Mesothelial cell of epicardium (in vitro differentiated cells): Measurements from ENCODE around the gene CFAP99. TPM values are rescaled to one million over a fixed set of nuclear protein-coding genes. Genes with fewer than 3 reads are reported as not detected.

Experiments used
- DNase-seq, 2 experiments: peaks; one replicate each; pipeline ENCODE4 v3.0.0; 2021; ENCODE audit warnings: low spot score in 2 of 2; ENCODE audit not compliant: unreplicated experiment in 2 of 2
- H3K27ac Mint-ChIP-seq: 2 replicates; pipeline ENCODE4 v1.8.0; 2021; ENCODE audit warnings: mixed read lengths
- H3K27me3 Mint-ChIP-seq: 2 replicates; pipeline ENCODE4 v1.8.0; 2021; ENCODE audit warnings: low read depth, mixed read lengths
- H3K36me3 Mint-ChIP-seq: 2 replicates; pipeline ENCODE4 v1.8.0; 2021; ENCODE audit warnings: mixed read lengths
- H3K4me1 Mint-ChIP-seq: 2 replicates; pipeline ENCODE4 v1.8.0; 2021; ENCODE audit warnings: mixed read lengths
- H3K4me3 Mint-ChIP-seq: 2 replicates; pipeline ENCODE4 v1.8.0; 2021; ENCODE audit warnings: mild to moderate bottlenecking, moderate library complexity, mixed read lengths
- H3K9me3 Mint-ChIP-seq: 2 replicates; pipeline ENCODE4 v1.8.0; 2021; ENCODE audit warnings: mixed read lengths
- CTCF ChIP-seq: fragments of 200-600 bp; sonication (generic); IDR thresholded peaks from one replicate; pipeline ENCODE4 v1.5.0; 2021; ENCODE audit warnings: antibody characterized with exemption; ENCODE audit not compliant: unreplicated experiment
- total RNA-seq: library from RNA; stranded (reverse); gene quantifications from 3 replicates; pipeline ENCODE4 v1.2.1, GENCODE V29; 2021

Gene CFAP99
- total RNA-seq, 1 donor from 2014 or later: not detected

- Mint-ChIP-seq H3K4me1 (no peaks in the 10 kb centered on the region), H3K9me3 (no peaks in the 10 kb centered on the region), H3K36me3 (peaks cover 43% of the 10 kb centered on the region), H3K4me3 (no peak overlapping the region), H3K27ac (peak overlapping the region; percentile 22), H3K27me3 (no peaks in the 10 kb centered on the region)
- no peak for DNase-seq
- TF ChIP-seq CTCF: no peak
These were observed 74.2 kb downstream of the CFAP99 start for GRCh38 chr4:2492970-2493369.

GRCh38 chr4:2494992-2495391 lies 76.2 kb downstream of the CFAP99 start:
- no peak for DNase-seq
- no peak for TF ChIP-seq CTCF
- Mint-ChIP-seq H3K36me3 (peaks cover 41% of the 10 kb centered on the region), H3K27me3 (no peaks in the 10 kb centered on the region), H3K9me3 (no peaks in the 10 kb centered on the region), H3K4me3 (no peak overlapping the region), H3K4me1 (no peaks in the 10 kb centered on the region), H3K27ac (no peak overlapping the region)

- H3K4me3 Mint-ChIP-seq: no peak overlapping the region
- H3K27me3 Mint-ChIP-seq: no peaks in the 10 kb centered on the region
- no peaks in the 10 kb centered on the region for H3K9me3 Mint-ChIP-seq
- DNase-seq: no peak
- H3K27ac Mint-ChIP-seq: no peak overlapping the region
- no peak for TF ChIP-seq CTCF
- H3K4me1 Mint-ChIP-seq: no peaks in the 10 kb centered on the region
- peaks cover 43% of the 10 kb centered on the region for H3K36me3 Mint-ChIP-seq
These were observed 78.6 kb downstream of the CFAP99 start for GRCh38 chr4:2497324-2497723.

- no peaks in the 10 kb centered on the region for H3K27me3 Mint-ChIP-seq
- no peak overlapping the region for H3K4me3 Mint-ChIP-seq
- no peak for TF ChIP-seq CTCF
- DNase-seq: no peak
- no peaks in the 10 kb centered on the region for H3K9me3 Mint-ChIP-seq
- no peak overlapping the region for H3K27ac Mint-ChIP-seq
- peaks cover 37% of the 10 kb centered on the region for H3K36me3 Mint-ChIP-seq
- H3K4me1 Mint-ChIP-seq: no peaks in the 10 kb centered on the region
These were observed 79.2 kb downstream of the CFAP99 start for GRCh38 chr4:2497931-2498330.

GRCh38 chr4:2500547-2500946 lies 81.8 kb downstream of the CFAP99 start:
- Mint-ChIP-seq H3K4me1 (no peaks in the 10 kb centered on the region), H3K9me3 (no peaks in the 10 kb centered on the region), H3K27me3 (no peaks in the 10 kb centered on the region), H3K4me3 (no peak overlapping the region), H3K27ac (no peak overlapping the region), H3K36me3 (peaks cover 35% of the 10 kb centered on the region)
- DNase-seq: no peak
- TF ChIP-seq CTCF: no peak

- Mint-ChIP-seq H3K27ac (no peak overlapping the region), H3K36me3 (peaks cover 34% of the 10 kb centered on the region), H3K4me1 (no peaks in the 10 kb centered on the region), H3K9me3 (no peaks in the 10 kb centered on the region), H3K4me3 (no peak overlapping the region), H3K27me3 (no peaks in the 10 kb centered on the region)
- TF ChIP-seq CTCF: no peak
- no peak for DNase-seq
These were observed 82.4 kb downstream of the CFAP99 start for GRCh38 chr4:2501034-2501594.
